Measurements from ENCODE around the gene GCNT2.

- TF ChIP-seq CTCF (IDR thresholded peaks at IDR 0.05) (no peak), POLR2AphosphoS5 (IDR thresholded peaks at IDR 0.05) (no peak)
Measured at GRCh38 chr6:10481101-10481500, 40.0 kb upstream of the GCNT2 start.

All from upper lobe of left lung (tissue), 4 donors.